WTC11 (cell line): ENCODE measurements around the gene RNF40. TPM values are rescaled to one million over a fixed set of nuclear protein-coding genes. Genes with fewer than 3 reads are reported as not detected.

Experiments
- ATAC-seq: fragments of 200-7000 bp; cut with Tn5 transposase; 2 replicates; pipeline ENCODE4 v1.10.0; 2021; ENCODE audit warnings: mild to moderate bottlenecking, moderate library complexity
- CTCF ChIA-PET: fragments of 300-600 bp; sonication (Branson Sonifier 250); formaldehyde crosslinking; loops from one replicate; lab custom pipeline; 2021; ENCODE audit warnings: antibody characterized with exemption; lab: Charles Lee
- POLR2A ChIA-PET: fragments of 350-600 bp; sonication (Branson Sonifier 250); formaldehyde crosslinking; loops from one replicate; lab custom pipeline; 2021; ENCODE audit warnings: antibody characterized with exemption; lab: Charles Lee
- DNase-seq: peaks from one replicate; pipeline ENCODE4 v3.0.0; 2021; ENCODE audit warnings: low spot score
- H3K27ac Mint-ChIP-seq: 2 replicates; pipeline ENCODE4 v1.8.0; 2021; ENCODE audit warnings: mixed read lengths
- H3K27me3 Mint-ChIP-seq: 2 replicates; pipeline ENCODE4 v1.8.0; 2021; ENCODE audit warnings: low read depth, mild to moderate bottlenecking, moderate library complexity, mixed read lengths
- H3K36me3 Mint-ChIP-seq: 2 replicates; pipeline ENCODE4 v1.8.0; 2021; ENCODE audit warnings: mixed read lengths
- H3K4me1 Mint-ChIP-seq: 2 replicates; pipeline ENCODE4 v1.8.0; 2022; ENCODE audit warnings: mixed read lengths
- H3K4me3 Mint-ChIP-seq: 2 replicates; pipeline ENCODE4 v1.8.0; 2021; ENCODE audit warnings: mild to moderate bottlenecking, moderate library complexity, mixed read lengths
- H3K9me3 Mint-ChIP-seq: 2 replicates; pipeline ENCODE4 v1.8.0; 2021; ENCODE audit warnings: mixed read lengths
- ATF1 ChIP-seq: sonication (generic); formaldehyde crosslinking; IDR thresholded peaks from 2 replicates; pipeline ENCODE4 v1.8.1; 2023; ENCODE audit warnings: mild to moderate bottlenecking, moderate library complexity, missing genetic modification reagents
- CREB1 ChIP-seq: sonication (generic); formaldehyde crosslinking; IDR thresholded peaks from 2 replicates; pipeline ENCODE4 v1.8.0; 2023; ENCODE audit warnings: mild to moderate bottlenecking, missing genetic modification reagents
- E2F4 ChIP-seq: sonication (generic); formaldehyde crosslinking; IDR thresholded peaks from 2 replicates; pipeline ENCODE4 v1.8.1; 2022; ENCODE audit warnings: low read depth, mild to moderate bottlenecking, moderate library complexity, missing genetic modification reagents, borderline replicate concordance
- ETV6 ChIP-seq: sonication (generic); formaldehyde crosslinking; IDR thresholded peaks from 2 replicates; pipeline ENCODE4 v1.8.1; 2022; ENCODE audit warnings: mild to moderate bottlenecking, missing genetic modification reagents
- FOXP4 ChIP-seq: sonication (generic); formaldehyde crosslinking; IDR thresholded peaks from 2 replicates; pipeline ENCODE4 v1.8.0; 2022; ENCODE audit warnings: mild to moderate bottlenecking, missing genetic modification reagents
- GABPB1 ChIP-seq: sonication (generic); formaldehyde crosslinking; IDR thresholded peaks from 2 replicates; pipeline ENCODE4 v1.8.1; 2023; ENCODE audit warnings: mild to moderate bottlenecking, missing genetic modification reagents
- GRHL2 ChIP-seq: fragments of 250-450 bp; sonication (Bioruptor Pico); IDR thresholded peaks from 2 replicates; pipeline ENCODE4 v1.8.0; 2022; ENCODE audit warnings: mild to moderate bottlenecking, moderate library complexity; ENCODE audit not compliant: insufficient replicate concordance, severe bottlenecking
- IRF2 ChIP-seq: sonication (generic); formaldehyde crosslinking; IDR thresholded peaks from 2 replicates; pipeline ENCODE4 v1.8.0; 2022; ENCODE audit warnings: low read depth, missing genetic modification reagents, borderline replicate concordance
- NFATC4 ChIP-seq: fragments of 250-450 bp; sonication (Bioruptor Pico); IDR thresholded peaks from 2 replicates; pipeline ENCODE4 v1.9.0; 2021; ENCODE audit warnings: mild to moderate bottlenecking
- NR3C1 ChIP-seq: sonication (generic); formaldehyde crosslinking; conservative IDR thresholded peaks from 2 replicates; pipeline ENCODE4 v1.8.1; 2023; ENCODE audit warnings: low read depth, mild to moderate bottlenecking, missing genetic modification reagents
- RELA ChIP-seq: sonication (generic); formaldehyde crosslinking; IDR thresholded peaks from 2 replicates; pipeline ENCODE4 v1.8.1; 2022; ENCODE audit warnings: missing genetic modification reagents, mild to moderate bottlenecking, borderline replicate concordance
- SMAD3 ChIP-seq: sonication (generic); formaldehyde crosslinking; IDR thresholded peaks from 2 replicates; pipeline ENCODE4 v1.8.0; 2022; ENCODE audit warnings: missing genetic modification reagents, mild to moderate bottlenecking, borderline replicate concordance
- TCF7 ChIP-seq: sonication (generic); formaldehyde crosslinking; IDR thresholded peaks from 2 replicates; pipeline ENCODE4 v1.8.0; 2022; ENCODE audit warnings: mild to moderate bottlenecking, low read depth, missing genetic modification reagents, moderate library complexity
- TP53 ChIP-seq: sonication (generic); formaldehyde crosslinking; IDR thresholded peaks from 2 replicates; pipeline ENCODE4 v1.8.1; 2023; ENCODE audit warnings: mild to moderate bottlenecking, missing genetic modification reagents
- ZNF138 ChIP-seq: sonication (generic); formaldehyde crosslinking; conservative IDR thresholded peaks from 2 replicates; pipeline ENCODE4 v1.8.1; 2022; ENCODE audit warnings: mild to moderate bottlenecking, moderate library complexity, missing genetic modification reagents
- ZNF232 ChIP-seq: sonication (generic); formaldehyde crosslinking; IDR thresholded peaks from 2 replicates; pipeline ENCODE4 v1.8.0; 2022; ENCODE audit warnings: mild to moderate bottlenecking, missing genetic modification reagents
- ZNF263 ChIP-seq: sonication (generic); formaldehyde crosslinking; IDR thresholded peaks from 2 replicates; pipeline ENCODE4 v1.8.1; 2022; ENCODE audit warnings: low read depth, mild to moderate bottlenecking, moderate library complexity, missing genetic modification reagents
- ZNF317 ChIP-seq: sonication (generic); formaldehyde crosslinking; IDR thresholded peaks from 2 replicates; pipeline ENCODE4 v1.8.1; 2023; ENCODE audit warnings: low read depth, mild to moderate bottlenecking, moderate library complexity, missing genetic modification reagents, borderline replicate concordance
- ZNF423 ChIP-seq: fragments of 250-450 bp; sonication (Bioruptor Pico); IDR thresholded peaks from 2 replicates; pipeline ENCODE4 v2.1.2; 2022; ENCODE audit warnings: mild to moderate bottlenecking, moderate library complexity
- total RNA-seq: library from RNA; stranded (reverse); gene quantifications from 3 replicates; pipeline ENCODE4 v1.2.3, GENCODE V29; 2021
- TF ChIP-seq, protein P1 (sequence below): sonication (generic); formaldehyde crosslinking; IDR thresholded peaks from 2 replicates; pipeline ENCODE4 v1.8.0; 2023; ENCODE audit warnings: mild to moderate bottlenecking, missing genetic modification reagents
- TF ChIP-seq, protein P2 (sequence below): sonication (generic); formaldehyde crosslinking; IDR thresholded peaks from 2 replicates; pipeline ENCODE4 v1.8.1; 2023; ENCODE audit warnings: mild to moderate bottlenecking, missing genetic modification reagents, borderline replicate concordance

The RNF40 gene
- total RNA-seq, 1 experiment from 2014 or later, result 77.1 TPM

DNA sequence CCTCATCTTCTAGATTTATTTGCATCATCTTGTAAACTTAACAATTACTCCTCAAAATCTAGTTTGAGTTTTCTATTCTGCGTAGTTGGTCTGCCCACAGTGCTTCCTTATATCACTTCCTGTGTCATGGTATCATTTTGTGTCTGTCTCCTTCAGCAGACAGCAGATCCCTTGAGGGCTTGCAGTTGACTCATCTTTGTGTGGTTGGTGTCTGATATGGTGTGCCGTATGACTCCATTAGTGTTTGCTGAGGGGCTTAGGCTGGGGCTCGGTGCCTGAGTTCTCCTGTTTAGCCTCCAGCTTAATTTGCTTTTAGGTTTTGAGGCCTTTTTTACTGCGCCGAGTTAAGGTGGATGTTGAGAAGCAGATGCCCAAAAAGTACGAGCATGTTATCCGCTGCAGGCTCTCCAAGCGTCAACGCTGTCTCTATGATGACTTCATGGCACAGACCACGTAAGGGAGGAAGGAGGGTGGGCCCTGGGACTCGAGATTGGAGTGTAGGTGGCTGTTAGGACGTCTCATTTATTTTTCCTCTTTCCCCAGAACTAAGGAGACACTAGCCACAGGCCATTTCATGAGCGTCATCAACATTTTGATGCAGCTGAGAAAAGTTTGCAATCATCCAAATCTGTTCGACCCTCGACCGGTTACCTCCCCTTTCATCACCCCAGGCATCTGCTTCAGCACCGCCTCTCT lies 46.2 kb upstream of the RNF40 start (continued):
- no peak for TF ChIP-seq ZNF263 (CRISPR knock-in tag)

DNA sequence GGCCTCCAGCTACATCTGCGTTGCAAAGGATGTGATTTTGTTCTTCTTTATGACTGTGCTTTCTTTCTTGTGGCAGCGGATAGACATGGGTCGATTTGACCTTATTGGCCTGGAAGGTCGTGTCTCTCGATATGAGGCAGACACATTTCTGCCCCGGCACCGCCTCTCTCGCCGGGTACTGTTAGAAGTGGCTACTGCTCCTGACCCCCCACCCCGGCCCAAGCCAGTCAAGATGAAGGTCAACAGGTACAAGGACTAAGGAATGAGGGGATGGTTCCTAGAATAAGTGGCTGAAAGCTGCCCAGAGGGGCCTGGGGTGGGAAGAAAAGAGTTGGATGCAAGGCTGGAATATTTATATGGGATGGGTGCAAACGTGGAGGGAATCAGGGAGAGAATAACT lies 42.0 kb upstream of the RNF40 start:
- POLR2A ChIA-PET, result no interaction called here
- H3K27ac Mint-ChIP-seq, result no peak overlapping the region

GRCh38 chr16:30720694-30721093 lies 41.4 kb upstream of the RNF40 start:
- POLR2A ChIA-PET, result no interaction called here
- DNase-seq (no peak), ATAC-seq (no peak)
- no peaks in the 10 kb centered on the region for H3K9me3 Mint-ChIP-seq
- TF ChIP-seq ZNF138 (no peak), ZNF423 (no peak), RELA (CRISPR knock-in tag) (no peak), SMAD3 (CRISPR knock-in tag) (no peak), FOXP4 (CRISPR knock-in tag) (no peak), ETV6 (CRISPR knock-in tag) (no peak)
- TF ChIP-seq, all 79 proteins: peak for 0
- Mint-ChIP-seq H3K27me3 (no peaks in the 10 kb centered on the region), H3K27ac (no peak overlapping the region), H3K36me3 (peaks cover 81% of the 10 kb centered on the region), H3K4me3 (no peak overlapping the region), H3K4me1 (no peaks in the 10 kb centered on the region)
- CTCF ChIA-PET, result no interaction called here

More for the DNA sequence above, 42.0 kb upstream of the RNF40 start:
- H3K9me3 Mint-ChIP-seq, result no peaks in the 10 kb centered on the region
- ATAC-seq (no peak), DNase-seq (no peak)
- TF ChIP-seq NR3C1 (CRISPR knock-in tag), result no peak
- H3K4me1 Mint-ChIP-seq, result no peaks in the 10 kb centered on the region
- H3K27me3 Mint-ChIP-seq, result no peaks in the 10 kb centered on the region
- CTCF ChIA-PET, result interaction anchor here (0.6 kb wide), 1 partner anchor 642 kb away, joined by 3 read pairs; no protein-coding TSS in a partner anchor
- H3K36me3 Mint-ChIP-seq, result peaks cover 80% of the 10 kb centered on the region
- H3K4me3 Mint-ChIP-seq, result no peak overlapping the region

- no peak for ATAC-seq
- H3K4me3 Mint-ChIP-seq, result no peak overlapping the region
- CTCF ChIA-PET, result no interaction called here
- POLR2A ChIA-PET, result no interaction called here
- H3K36me3 Mint-ChIP-seq, result peaks cover 80% of the 10 kb centered on the region
- TF ChIP-seq GABPB1 (CRISPR knock-in tag) (no peak), GRHL2 (CRISPR knock-in tag) (no peak), CREB1 (no peak), IRF2 (CRISPR knock-in tag) (no peak), TP53 (CRISPR knock-in tag) (no peak), NFATC4 (CRISPR knock-in tag) (no peak), ZNF232 (CRISPR knock-in tag) (no peak), E2F4 (CRISPR knock-in tag) (no peak), ATF1 (CRISPR knock-in tag) (no peak), ZNF317 (CRISPR knock-in tag) (no peak), TCF7 (CRISPR knock-in tag) (no peak)
- TF ChIP-seq, protein P1, sequence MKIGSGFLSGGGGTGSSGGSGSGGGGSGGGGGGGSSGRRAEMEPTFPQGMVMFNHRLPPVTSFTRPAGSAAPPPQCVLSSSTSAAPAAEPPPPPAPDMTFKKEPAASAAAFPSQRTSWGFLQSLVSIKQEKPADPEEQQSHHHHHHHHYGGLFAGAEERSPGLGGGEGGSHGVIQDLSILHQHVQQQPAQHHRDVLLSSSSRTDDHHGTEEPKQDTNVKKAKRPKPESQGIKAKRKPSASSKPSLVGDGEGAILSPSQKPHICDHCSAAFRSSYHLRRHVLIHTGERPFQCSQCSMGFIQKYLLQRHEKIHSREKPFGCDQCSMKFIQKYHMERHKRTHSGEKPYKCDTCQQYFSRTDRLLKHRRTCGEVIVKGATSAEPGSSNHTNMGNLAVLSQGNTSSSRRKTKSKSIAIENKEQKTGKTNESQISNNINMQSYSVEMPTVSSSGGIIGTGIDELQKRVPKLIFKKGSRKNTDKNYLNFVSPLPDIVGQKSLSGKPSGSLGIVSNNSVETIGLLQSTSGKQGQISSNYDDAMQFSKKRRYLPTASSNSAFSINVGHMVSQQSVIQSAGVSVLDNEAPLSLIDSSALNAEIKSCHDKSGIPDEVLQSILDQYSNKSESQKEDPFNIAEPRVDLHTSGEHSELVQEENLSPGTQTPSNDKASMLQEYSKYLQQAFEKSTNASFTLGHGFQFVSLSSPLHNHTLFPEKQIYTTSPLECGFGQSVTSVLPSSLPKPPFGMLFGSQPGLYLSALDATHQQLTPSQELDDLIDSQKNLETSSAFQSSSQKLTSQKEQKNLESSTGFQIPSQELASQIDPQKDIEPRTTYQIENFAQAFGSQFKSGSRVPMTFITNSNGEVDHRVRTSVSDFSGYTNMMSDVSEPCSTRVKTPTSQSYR, result no peak
- TF ChIP-seq, protein P2, sequence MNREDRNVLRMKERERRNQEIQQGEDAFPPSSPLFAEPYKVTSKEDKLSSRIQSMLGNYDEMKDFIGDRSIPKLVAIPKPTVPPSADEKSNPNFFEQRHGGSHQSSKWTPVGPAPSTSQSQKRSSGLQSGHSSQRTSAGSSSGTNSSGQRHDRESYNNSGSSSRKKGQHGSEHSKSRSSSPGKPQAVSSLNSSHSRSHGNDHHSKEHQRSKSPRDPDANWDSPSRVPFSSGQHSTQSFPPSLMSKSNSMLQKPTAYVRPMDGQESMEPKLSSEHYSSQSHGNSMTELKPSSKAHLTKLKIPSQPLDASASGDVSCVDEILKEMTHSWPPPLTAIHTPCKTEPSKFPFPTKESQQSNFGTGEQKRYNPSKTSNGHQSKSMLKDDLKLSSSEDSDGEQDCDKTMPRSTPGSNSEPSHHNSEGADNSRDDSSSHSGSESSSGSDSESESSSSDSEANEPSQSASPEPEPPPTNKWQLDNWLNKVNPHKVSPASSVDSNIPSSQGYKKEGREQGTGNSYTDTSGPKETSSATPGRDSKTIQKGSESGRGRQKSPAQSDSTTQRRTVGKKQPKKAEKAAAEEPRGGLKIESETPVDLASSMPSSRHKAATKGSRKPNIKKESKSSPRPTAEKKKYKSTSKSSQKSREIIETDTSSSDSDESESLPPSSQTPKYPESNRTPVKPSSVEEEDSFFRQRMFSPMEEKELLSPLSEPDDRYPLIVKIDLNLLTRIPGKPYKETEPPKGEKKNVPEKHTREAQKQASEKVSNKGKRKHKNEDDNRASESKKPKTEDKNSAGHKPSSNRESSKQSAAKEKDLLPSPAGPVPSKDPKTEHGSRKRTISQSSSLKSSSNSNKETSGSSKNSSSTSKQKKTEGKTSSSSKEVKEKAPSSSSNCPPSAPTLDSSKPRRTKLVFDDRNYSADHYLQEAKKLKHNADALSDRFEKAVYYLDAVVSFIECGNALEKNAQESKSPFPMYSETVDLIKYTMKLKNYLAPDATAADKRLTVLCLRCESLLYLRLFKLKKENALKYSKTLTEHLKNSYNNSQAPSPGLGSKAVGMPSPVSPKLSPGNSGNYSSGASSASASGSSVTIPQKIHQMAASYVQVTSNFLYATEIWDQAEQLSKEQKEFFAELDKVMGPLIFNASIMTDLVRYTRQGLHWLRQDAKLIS (CRISPR knock-in tag), result no peak
- TF ChIP-seq, all 79 proteins: peak for 0
- no peaks in the 10 kb centered on the region for H3K9me3 Mint-ChIP-seq
- H3K27me3 Mint-ChIP-seq, result no peaks in the 10 kb centered on the region
- H3K4me1 Mint-ChIP-seq, result no peaks in the 10 kb centered on the region
- DNase-seq, result no peak
- H3K27ac Mint-ChIP-seq, result no peak overlapping the region
Observed at GRCh38 chr16:30721167-30721566, 41.0 kb upstream of the RNF40 start.
